LNCaP clone FGC (cell line): ENCODE results near the gene OPCML.

ENCODE experiments used
- DNase-seq: peaks from one replicate; pipeline ENCODE4 v3.0.0-alpha.2; 2011; ENCODE audit warnings: low read depth
- H3K4me3 ChIP-seq: 2 replicates; pipeline ENCODE4 v1.5.1; 2011; ENCODE audit warnings: mild to moderate bottlenecking, low read depth, low read length, control low read depth
- CTCF ChIP-seq: IDR thresholded peaks from 2 replicates; pipeline ENCODE4 v1.5.1; 2012; ENCODE audit warnings: mild to moderate bottlenecking; ENCODE audit not compliant: control insufficient read depth, insufficient read depth; ENCODE audit errors: extremely low read depth

Gene OPCML

DNA sequence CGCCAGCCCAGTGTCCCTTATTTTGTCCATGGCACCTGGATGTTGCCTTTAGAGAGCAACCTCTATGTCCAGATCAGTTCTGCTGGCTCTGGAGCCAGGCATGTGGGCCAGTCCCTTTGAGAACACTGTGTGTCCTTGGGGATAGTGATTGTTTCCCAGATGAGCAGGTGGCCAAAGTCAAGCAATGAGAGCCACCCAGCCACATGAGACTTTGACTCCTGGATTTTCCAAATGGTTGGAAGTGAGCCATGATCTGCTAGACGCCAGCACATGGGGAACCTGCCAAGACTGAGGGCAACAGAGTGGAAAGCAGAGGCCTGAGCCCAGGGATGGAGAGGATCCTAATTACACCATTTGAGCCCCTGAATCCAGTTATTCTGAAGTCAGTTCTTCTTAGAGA lies 479.8 kb downstream of the OPCML start:
- no peak for TF ChIP-seq CTCF
- no peak for DNase-seq
- H3K4me3 ChIP-seq: no peak overlapping the region

GRCh38 chr11:133049244-133050019 lies 482.9 kb downstream of the OPCML start:
- no peak overlapping the region for H3K4me3 ChIP-seq
- DNase-seq: no peak
- no peak for TF ChIP-seq CTCF

DNA sequence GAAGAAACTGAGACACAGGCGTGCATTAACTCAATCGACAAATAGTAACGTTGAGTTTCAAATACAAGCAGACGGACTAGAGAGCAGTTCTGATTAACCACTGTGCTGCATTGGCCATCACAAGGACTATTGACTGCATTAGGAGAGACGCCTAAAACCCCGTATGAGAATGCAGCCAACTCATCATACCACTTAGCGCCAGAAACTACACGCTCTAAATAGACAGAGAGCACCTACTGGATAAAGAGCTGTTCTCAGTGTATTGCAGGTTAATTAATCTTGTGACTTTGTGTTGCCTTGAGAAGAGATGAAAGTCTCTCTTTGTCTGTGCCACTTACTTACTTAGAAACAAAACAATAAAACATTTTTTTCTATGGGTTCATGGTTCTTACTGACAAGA lies 484.0 kb downstream of the OPCML start:
- no peak for TF ChIP-seq CTCF
- no peak for DNase-seq

GRCh38 chr11:133047771-133048115 lies 484.6 kb downstream of the OPCML start:
- no peak overlapping the region for H3K4me3 ChIP-seq
- no peak for DNase-seq
- no peak for TF ChIP-seq CTCF

More for the DNA sequence above, 484.0 kb downstream of the OPCML start:
- H3K4me3 ChIP-seq: no peak overlapping the region

- no peak overlapping the region for H3K4me3 ChIP-seq
- DNase-seq: no peak
- no peak for TF ChIP-seq CTCF
These were observed 485.1 kb downstream of the OPCML start for GRCh38 chr11:133047036-133047770.

GRCh38 chr11:133046252-133046651 lies 486.0 kb downstream of the OPCML start:
- no peak overlapping the region for H3K4me3 ChIP-seq
- TF ChIP-seq CTCF: no peak
- DNase-seq: no peak
